Stimulated activated CD4-positive, alpha-beta T cell treated with anti-CD3 and anti-CD28 coated beads, TNF-alpha, amount 100 ng/mL, for 48 hours (primary cell): ENCODE data around the gene HERC4.
"Not testable (repeated sequence)": the region's sequence is repeated elsewhere in the genome, so short reads cannot be mapped to it uniquely, and the experiment has no call there.

Experiments used
- DNase-seq, 3 donors: peaks; one replicate each; pipeline ENCODE4 v3.0.0-alpha.2; 2020; ENCODE audit warnings: low read depth in 3 of 3

HERC4 gene

DNA sequence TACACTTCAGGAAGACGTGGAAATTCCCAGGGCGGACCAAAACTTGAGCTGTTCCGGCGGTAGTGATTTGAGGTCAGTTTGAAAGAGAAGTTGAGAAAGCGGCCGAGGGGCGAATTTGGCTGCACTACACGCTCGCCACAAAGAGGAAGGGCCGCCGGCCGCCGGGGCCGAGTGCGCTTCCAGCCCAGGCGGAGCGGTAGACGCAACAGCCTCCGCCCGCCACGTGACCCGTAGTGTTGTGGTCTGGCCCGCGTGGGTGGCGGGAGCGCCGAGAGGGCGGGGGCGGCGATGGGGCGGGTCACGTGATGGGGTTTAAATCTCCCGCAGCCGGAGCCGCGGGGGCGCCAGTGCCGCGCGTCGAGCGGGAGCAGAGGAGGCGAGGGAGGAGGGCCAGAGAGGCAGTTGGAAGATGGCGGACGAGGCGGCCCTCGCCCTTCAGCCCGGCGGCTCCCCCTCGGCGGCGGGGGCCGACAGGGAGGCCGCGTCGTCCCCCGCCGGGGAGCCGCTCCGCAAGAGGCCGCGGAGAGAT is 190.7 kb downstream of the HERC4 start, which contains the start of gene SIRT1:
TSS of gene SIRT1 (plus strand) at position 344 of the 529 bp plus-strand sequence. CDS start at position 410, 66 bp downstream.
- DNase-seq, result peak; percentile 78 to 86 (median 80)

DNA sequence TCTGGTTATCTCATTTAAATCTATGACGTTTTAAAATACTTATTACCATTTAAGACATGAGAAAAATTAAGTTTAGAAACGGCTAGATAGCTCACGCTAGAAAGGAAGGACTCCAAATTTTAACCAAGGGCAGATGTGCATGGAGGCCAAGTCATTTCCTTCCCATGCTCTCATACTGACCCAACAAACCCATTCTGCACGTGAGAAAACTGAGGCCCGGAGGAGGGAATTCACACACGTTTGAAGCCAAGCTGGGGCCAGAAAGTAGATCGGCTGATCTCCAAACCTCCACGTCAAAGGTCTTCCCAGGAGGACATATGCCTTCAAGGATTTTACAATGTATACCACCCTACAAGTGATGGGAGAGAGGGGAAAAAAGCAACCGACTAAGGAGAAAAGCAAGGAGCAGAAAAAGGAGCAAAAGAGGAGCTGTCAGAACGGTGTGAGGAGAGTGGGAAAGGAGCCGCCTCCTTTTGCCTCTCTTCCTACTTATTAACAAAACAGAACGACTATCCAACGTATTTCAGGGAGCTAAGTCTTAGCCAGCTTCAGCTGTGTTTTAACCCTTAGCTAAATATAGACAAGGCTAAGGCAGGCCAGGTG is 191.3 kb downstream of the HERC4 start:
- no peak for DNase-seq

DNA sequence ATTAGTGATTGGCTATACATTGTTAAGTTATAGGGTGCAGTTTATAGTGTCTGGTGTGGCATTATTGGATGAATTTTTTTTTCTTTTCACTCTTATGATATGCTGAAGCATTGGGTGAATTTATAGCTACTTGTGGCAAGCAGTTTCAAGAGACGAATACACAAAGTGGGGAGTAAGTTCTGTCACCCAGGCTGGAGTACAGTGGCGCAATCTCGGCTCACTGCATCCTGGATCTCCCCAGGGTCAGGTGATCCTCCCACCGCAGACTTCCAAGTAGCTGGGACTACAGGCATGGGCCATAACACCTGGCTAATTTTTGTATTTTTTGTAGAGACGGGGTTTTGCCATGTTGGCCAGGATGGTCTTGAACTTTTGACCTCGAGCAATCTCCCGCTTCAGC is 196.9 kb downstream of the HERC4 start:
- no peak for DNase-seq

- not testable (repeated sequence) for DNase-seq
These were observed 197.7 kb downstream of the HERC4 start for GRCh38 chr10:67877421-67877820.

GRCh38 chr10:67875340-67876238 is 199.5 kb downstream of the HERC4 start:
- DNase-seq, result no peak
